B cell (primary cell): Measurements from ENCODE around the gene CUEDC2. TPM values are rescaled to one million over a fixed set of nuclear protein-coding genes. Genes with fewer than 3 reads are reported as not detected.
A peak's percentile ranks its signal among the peaks of the same experiment; 100 is the strongest.

Experiments used
- ATAC-seq: fragments of 200-7000 bp; cut with Tn5 transposase; one replicate; pipeline ENCODE4 v1.10.0; 2021; ENCODE audit warnings: low read depth, mild to moderate bottlenecking, moderate number of reproducible peaks, moderate library complexity
- CTCF ChIA-PET: fragments of 350-600 bp; sonication (Branson Sonifier 250); formaldehyde crosslinking; loops from one replicate; lab custom pipeline; 2021; ENCODE audit warnings: antibody characterized with exemption, inconsistent platforms; lab: Charles Lee
- POLR2A ChIA-PET: fragments of 350-600 bp; sonication (Branson Sonifier 250); formaldehyde crosslinking; loops from one replicate; lab custom pipeline; 2021; ENCODE audit warnings: antibody characterized with exemption; lab: Charles Lee
- DNase-seq: peaks from one replicate; pipeline ENCODE4 v3.0.0; 2013
- H2AFZ ChIP-seq: 2 replicates; pipeline ENCODE4 v1.6.1; 2012; ENCODE audit warnings: mild to moderate bottlenecking, low read depth, low read length; ENCODE audit not compliant: insufficient read depth, poor library complexity, severe bottlenecking
- H3K27ac ChIP-seq, 2 donors: 1 replicate in 1 of 2; 2 replicates in 1 of 2; pipeline ENCODE4 v1.5.1; 2012 to 2013; ENCODE audit warnings: low read length in 2 of 2, mild to moderate bottlenecking in 2 of 2, moderate library complexity in 1 of 2
- H3K27me3 ChIP-seq, 4 experiments: fragments of 200-600 bp in 1 of 4; sonication (generic) in 1 of 4; replicated peaks in 1 of 4; 1 replicate in 2 of 4; 2 replicates in 2 of 4; pipeline versions ENCODE4 v1.6.1 to v1.7.0; 2013 to 2016; ENCODE audit warnings: low read length in 3 of 4, mild to moderate bottlenecking in 2 of 4, mixed read lengths in 1 of 4, moderate library complexity in 1 of 4; ENCODE audit not compliant: insufficient read depth in 4 of 4, control insufficient read depth in 3 of 4; ENCODE audit errors: control extremely low read depth in 1 of 4
- H3K36me3 ChIP-seq, 2 experiments: replicated peaks in 1 of 2; 1 replicate in 1 of 2; 2 replicates in 1 of 2; pipeline versions ENCODE4 v1.6.1 to v1.7.1; 2013; ENCODE audit warnings: low read length in 1 of 2; ENCODE audit not compliant: insufficient read depth in 2 of 2, control insufficient read depth in 1 of 2; ENCODE audit errors: control extremely low read depth in 1 of 2, extremely low read depth in 1 of 2
- H3K4me1 ChIP-seq, 2 donors: fragments of 200-600 bp in 1 of 2; sonication (generic) in 1 of 2; 1 replicate in 1 of 2; 2 replicates in 1 of 2; pipeline versions ENCODE4 v1.5.1 to v1.6.1; 2013 to 2017; ENCODE audit warnings: low read length in 2 of 2; ENCODE audit not compliant: control insufficient read depth in 2 of 2, insufficient read depth in 2 of 2
- H3K4me2 ChIP-seq: replicated peaks from 2 replicates; pipeline ENCODE3; 2012; ENCODE audit warnings: mild to moderate bottlenecking, low read depth, low read length; ENCODE audit not compliant: poor library complexity, severe bottlenecking
- H3K4me3 ChIP-seq, 5 experiments: fragments of 200-600 bp in 1 of 5; sonication (generic) in 1 of 5; 1 replicate in 3 of 5; 2 replicates in 2 of 5; pipeline versions ENCODE4 v1.5.1 to v1.7.0; 2011 to 2016; ENCODE audit warnings: low read length in 4 of 5, mild to moderate bottlenecking in 4 of 5, low read depth in 2 of 5, control low read depth in 1 of 5, moderate library complexity in 1 of 5; ENCODE audit not compliant: insufficient read depth in 1 of 5; ENCODE audit errors: control extremely low read depth in 1 of 5, extremely low read depth in 1 of 5
- H3K79me2 ChIP-seq: fragments of 200-600 bp; sonication (generic); one replicate; pipeline ENCODE4 v1.6.0; 2016; ENCODE audit warnings: low read length; ENCODE audit not compliant: control insufficient read depth, insufficient read depth
- H3K9ac ChIP-seq: fragments of 200-600 bp; sonication (generic); 2 replicates; pipeline ENCODE4 v1.6.1; 2017; ENCODE audit warnings: mild to moderate bottlenecking, low read length, moderate library complexity
- H3K9me3 ChIP-seq, 3 donors: one replicate each; pipeline versions ENCODE4 v1.6.1 to v1.7.1; 2013; ENCODE audit warnings: low read length in 2 of 3; ENCODE audit not compliant: control insufficient read depth in 2 of 3, insufficient read depth in 1 of 3; ENCODE audit errors: control extremely low read depth in 1 of 3
- H4K20me1 ChIP-seq: 2 replicates; pipeline ENCODE4 v1.6.0; 2012; ENCODE audit warnings: mild to moderate bottlenecking, low read length; ENCODE audit not compliant: insufficient read depth, control insufficient read depth, poor library complexity, severe bottlenecking
- H3K27ac Mint-ChIP-seq: one replicate; pipeline ENCODE4 v1.8.0; 2021; ENCODE audit warnings: mixed read lengths
- H3K27me3 Mint-ChIP-seq: one replicate; pipeline ENCODE4 v1.8.0; 2021; ENCODE audit warnings: mixed read lengths
- H3K4me1 Mint-ChIP-seq: one replicate; pipeline ENCODE4 v1.8.0; 2021; ENCODE audit warnings: mixed read lengths
- H3K4me3 Mint-ChIP-seq: one replicate; pipeline ENCODE4 v1.8.0; 2021; ENCODE audit warnings: mixed read lengths
- H3K9me3 Mint-ChIP-seq: one replicate; pipeline ENCODE4 v1.8.0; 2022; ENCODE audit warnings: mixed read lengths; ENCODE audit not compliant: insufficient read depth
- EZH2 ChIP-seq: IDR thresholded peaks from 2 replicates; pipeline ENCODE4 v1.6.1; 2012; ENCODE audit warnings: borderline replicate concordance, low read depth, mild to moderate bottlenecking, moderate library complexity, low read length; ENCODE audit not compliant: insufficient read depth, poor library complexity, severe bottlenecking
- WGBS: methylation state at CpG from one replicate; pipeline ENCODE4 v1.1.5; 2013; ENCODE audit warnings: missing lambda C conversion rate; ENCODE audit not compliant: insufficient coverage; 5-methylcytosine and 5-hydroxymethylcytosine counted together
- intact Hi-C: fragments of 100-400 bp; cut with micrococcal nuclease; formaldehyde crosslinking; loops from one replicate; pipeline ENCODE4 v1.10.0; 2022
- polyA plus RNA-seq: library from polyadenylated mRNA; depleted of rRNA; stranded (reverse); fragments of >200 nt; gene quantifications from 2 replicates; pipeline ENCODE4 v1.2.3, GENCODE V29; 2012
- total RNA-seq, 2 donors: library from RNA; stranded (reverse); fragments of 120-200 nt in 1 of 2; gene quantifications; 1 replicate in 1 of 2; 2 replicates in 1 of 2; pipeline versions ENCODE4 v1.2.3 to v1.2.4, GENCODE V29; 2013 to 2022
- TF ChIP-seq, protein P1 (sequence below): fragments of 200-600 bp; IDR thresholded peaks from one replicate; pipeline ENCODE4 v1.8.0; 2022; ENCODE audit warnings: antibody characterized with exemption, mild to moderate bottlenecking

CUEDC2 gene
- total and polyA plus RNA-seq, 2 donors (not counting 1 experiment from before 2014, with no cell fraction given): 35.6 to 49.4 TPM

DNA sequence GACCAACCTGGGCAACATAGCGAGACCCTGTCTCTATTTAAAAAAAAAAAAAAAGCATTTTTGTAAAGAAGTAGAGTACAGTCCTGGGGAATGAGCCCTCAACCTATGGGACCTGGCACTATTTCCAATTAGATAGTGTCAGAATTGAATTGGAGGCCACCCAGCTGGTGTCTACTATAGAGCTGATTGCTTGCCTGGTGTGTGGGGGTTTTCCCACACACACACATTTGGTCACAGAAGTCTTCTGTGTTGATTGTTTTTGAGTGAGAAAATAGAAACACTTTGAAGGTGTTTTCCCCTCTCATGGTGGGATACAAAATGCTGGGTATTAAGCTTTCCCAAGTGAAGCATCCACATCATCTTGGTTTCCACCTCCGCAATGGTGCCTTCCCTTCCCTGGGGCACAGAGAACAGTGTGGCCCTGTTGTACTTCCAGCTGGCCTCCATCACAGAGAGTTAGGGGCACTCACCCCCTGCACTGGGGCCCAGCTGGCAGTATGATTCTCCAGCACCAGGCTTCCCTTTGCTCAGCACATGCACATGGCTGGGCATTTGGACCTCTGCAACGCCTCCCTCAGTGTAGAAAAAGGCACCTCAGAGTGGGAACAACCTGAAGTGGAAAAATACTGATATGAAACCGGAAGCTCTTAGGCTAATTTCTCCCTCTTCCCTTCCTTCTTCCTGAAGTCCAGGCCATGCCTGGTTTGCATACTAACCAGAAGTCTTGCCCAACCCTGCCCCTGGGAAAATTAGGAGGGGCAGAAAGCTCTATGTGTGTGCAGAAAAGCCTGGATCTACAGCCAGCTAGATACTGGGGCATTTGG, 47.6 kb downstream of the CUEDC2 start:
- H3K4me2 ChIP-seq: no peak overlapping the region
- H3K27ac ChIP-seq: no peak overlapping the region
- no peaks in the 10 kb centered on the region for H3K79me2 ChIP-seq
- no peak overlapping the region for H3K9ac ChIP-seq
- WGBS: 100% methylated on average over 1 of the region's 4 CpGs
- intact Hi-C loops: no loop called here
- no peaks in the 10 kb centered on the region for H4K20me1 ChIP-seq
- H3K36me3 ChIP-seq: peaks cover 0 to 26% of the 10 kb centered on the region in 2 experiments
- Mint-ChIP-seq H3K9me3 (no peaks in the 10 kb centered on the region), H3K27me3 (no peaks in the 10 kb centered on the region), H3K4me1 (peaks cover 12% of the 10 kb centered on the region), H3K27ac (no peak overlapping the region), H3K4me3 (peak overlapping the region; percentile 37)
- DNase-seq: no peak
- ChIA-PET CTCF (interaction anchor here (0.7 to 3.4 kb wide), 19 partner anchors 10 to 533 kb away, joined by 3 to 29 read pairs (median 4); partner anchors contain the start of genes CNNM2 and NFKB2), POLR2A (interaction anchor here (0.7 to 0.9 kb wide), 2 partner anchors 9 to 1083 kb away, joined by 3 read pairs; no protein-coding TSS in a partner anchor)
- TF ChIP-seq, protein P1, sequence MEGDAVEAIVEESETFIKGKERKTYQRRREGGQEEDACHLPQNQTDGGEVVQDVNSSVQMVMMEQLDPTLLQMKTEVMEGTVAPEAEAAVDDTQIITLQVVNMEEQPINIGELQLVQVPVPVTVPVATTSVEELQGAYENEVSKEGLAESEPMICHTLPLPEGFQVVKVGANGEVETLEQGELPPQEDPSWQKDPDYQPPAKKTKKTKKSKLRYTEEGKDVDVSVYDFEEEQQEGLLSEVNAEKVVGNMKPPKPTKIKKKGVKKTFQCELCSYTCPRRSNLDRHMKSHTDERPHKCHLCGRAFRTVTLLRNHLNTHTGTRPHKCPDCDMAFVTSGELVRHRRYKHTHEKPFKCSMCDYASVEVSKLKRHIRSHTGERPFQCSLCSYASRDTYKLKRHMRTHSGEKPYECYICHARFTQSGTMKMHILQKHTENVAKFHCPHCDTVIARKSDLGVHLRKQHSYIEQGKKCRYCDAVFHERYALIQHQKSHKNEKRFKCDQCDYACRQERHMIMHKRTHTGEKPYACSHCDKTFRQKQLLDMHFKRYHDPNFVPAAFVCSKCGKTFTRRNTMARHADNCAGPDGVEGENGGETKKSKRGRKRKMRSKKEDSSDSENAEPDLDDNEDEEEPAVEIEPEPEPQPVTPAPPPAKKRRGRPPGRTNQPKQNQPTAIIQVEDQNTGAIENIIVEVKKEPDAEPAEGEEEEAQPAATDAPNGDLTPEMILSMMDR: no peak
- no peak for TF ChIP-seq EZH2
- no peak overlapping the region for H2AFZ ChIP-seq
- H3K4me3 ChIP-seq: no peak overlapping the region
- peak; percentile 28 for ATAC-seq
- no peaks in the 10 kb centered on the region for H3K9me3 ChIP-seq
- H3K4me1 ChIP-seq: peaks cover 0 to 8% of the 10 kb centered on the region in 2 donors
- no peaks in the 10 kb centered on the region for H3K27me3 ChIP-seq

DNA sequence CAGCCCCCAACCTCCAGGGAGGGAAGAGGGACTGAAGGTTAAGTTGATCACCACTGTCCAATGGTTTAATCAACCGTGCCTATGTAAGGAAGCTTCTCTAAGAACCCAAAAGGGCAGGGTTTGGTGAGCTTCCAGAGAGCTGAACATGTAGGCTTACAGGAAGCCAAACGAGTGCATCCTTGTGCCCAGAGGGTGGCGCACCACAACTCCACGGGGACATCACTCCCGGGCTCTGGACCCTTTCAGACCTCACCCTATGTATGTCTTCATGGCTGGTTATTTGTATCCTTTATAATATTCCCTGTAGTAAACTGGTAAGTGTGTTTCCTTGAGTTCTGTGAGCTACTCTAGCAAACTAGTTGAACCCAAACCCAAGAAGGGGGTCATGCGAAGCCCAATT, 48.3 kb downstream of the CUEDC2 start:
- CTCF ChIA-PET: interaction anchor here (0.7 to 3.4 kb wide), 15 partner anchors 10 to 534 kb away, joined by 3 to 29 read pairs (median 4); partner anchors contain the start of genes CNNM2 and NFKB2
- DNase-seq: no peak
- H3K4me3 Mint-ChIP-seq: no peak overlapping the region

More for the DNA sequence above, 48.3 kb downstream of the CUEDC2 start:
- intact Hi-C loops: no loop called here
- no peak for TF ChIP-seq EZH2
- TF ChIP-seq, protein P1: no peak
- no peak for ATAC-seq
- no peaks in the 10 kb centered on the region for H3K9me3 Mint-ChIP-seq
- POLR2A ChIA-PET: no interaction called here
- no peaks in the 10 kb centered on the region for H3K9me3 ChIP-seq
- H3K4me1 Mint-ChIP-seq: peaks cover 12% of the 10 kb centered on the region
- WGBS: 57% methylated on average over 5 of the region's 6 CpGs
- no peaks in the 10 kb centered on the region for H4K20me1 ChIP-seq
- H3K4me1 ChIP-seq: peaks cover 0 to 8% of the 10 kb centered on the region in 2 donors
- no peak overlapping the region for H3K9ac ChIP-seq
- no peak overlapping the region for H3K4me2 ChIP-seq
- peaks cover 0 to 33% of the 10 kb centered on the region in 2 experiments for H3K36me3 ChIP-seq
- H3K27me3 ChIP-seq: no peaks in the 10 kb centered on the region
- no peak overlapping the region for H3K27ac ChIP-seq
- H3K27me3 Mint-ChIP-seq: no peaks in the 10 kb centered on the region
- H3K27ac Mint-ChIP-seq: no peak overlapping the region
- H2AFZ ChIP-seq: no peak overlapping the region
- H3K4me3 ChIP-seq: no peak overlapping the region
- H3K79me2 ChIP-seq: no peaks in the 10 kb centered on the region
